GM23248 (cell line): ENCODE measurements around the gene C1QTNF3.

Source experiments
- EZH2 ChIP-seq: fragments of 200-600 bp; sonication (generic); IDR thresholded peaks from 2 replicates; pipeline ENCODE4 v1.6.1; 2018; ENCODE audit warnings: antibody characterized with exemption, mild to moderate bottlenecking; ENCODE audit not compliant: insufficient read depth, poor library complexity, severe bottlenecking
- EZH2phosphoT487 ChIP-seq: fragments of 200-600 bp; sonication (generic); IDR thresholded peaks from 2 replicates; pipeline ENCODE4 v1.6.1; 2018; ENCODE audit warnings: antibody characterized with exemption, moderate library complexity, mild to moderate bottlenecking, low read depth; ENCODE audit not compliant: insufficient read depth

GRCh38 chr5:34005211-34005610 lies 37.8 kb downstream of the C1QTNF3 start:
- TF ChIP-seq EZH2phosphoT487 (no peak), EZH2 (no peak)
